ENCODE results near the gene TIGD2.

DNA sequence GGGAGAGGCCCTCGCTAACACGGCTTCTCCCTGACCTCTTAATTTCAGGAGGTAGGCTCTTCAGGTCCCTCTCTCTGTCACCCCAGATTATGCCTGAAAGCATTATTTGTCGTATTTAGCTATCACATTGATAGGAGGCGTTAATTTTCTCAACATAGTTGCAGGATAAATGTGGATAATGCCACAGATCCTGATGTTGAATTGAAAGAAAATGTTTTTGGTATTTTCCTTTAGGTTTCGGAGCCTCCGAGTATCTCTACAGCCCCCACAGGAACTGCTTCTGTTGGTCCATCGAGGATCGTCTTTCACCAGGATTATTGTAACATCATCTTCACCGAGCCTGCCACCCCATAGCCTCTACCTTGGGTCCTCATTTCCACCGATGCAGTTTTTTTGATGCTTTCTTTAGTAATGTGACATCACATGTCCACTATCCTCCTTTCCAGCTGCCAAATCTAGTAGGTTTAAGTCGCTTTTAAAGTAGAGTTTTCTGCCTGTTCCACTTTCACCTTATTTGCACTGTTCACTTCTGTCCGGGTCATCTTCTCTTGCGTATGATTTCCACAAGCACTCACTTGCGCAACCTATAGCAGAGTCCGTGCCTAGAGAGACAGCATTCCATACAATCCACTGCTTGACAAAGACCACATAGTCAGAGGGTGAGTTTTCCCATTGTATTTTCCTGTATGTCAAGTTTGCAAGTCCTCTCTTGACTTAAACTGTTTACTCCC lies 665 bp downstream of the TIGD2 start:
- no peak for TF ChIP-seq POLR2A (IDR thresholded peaks at IDR 0.05)
- TF ChIP-seq, protein P1, sequence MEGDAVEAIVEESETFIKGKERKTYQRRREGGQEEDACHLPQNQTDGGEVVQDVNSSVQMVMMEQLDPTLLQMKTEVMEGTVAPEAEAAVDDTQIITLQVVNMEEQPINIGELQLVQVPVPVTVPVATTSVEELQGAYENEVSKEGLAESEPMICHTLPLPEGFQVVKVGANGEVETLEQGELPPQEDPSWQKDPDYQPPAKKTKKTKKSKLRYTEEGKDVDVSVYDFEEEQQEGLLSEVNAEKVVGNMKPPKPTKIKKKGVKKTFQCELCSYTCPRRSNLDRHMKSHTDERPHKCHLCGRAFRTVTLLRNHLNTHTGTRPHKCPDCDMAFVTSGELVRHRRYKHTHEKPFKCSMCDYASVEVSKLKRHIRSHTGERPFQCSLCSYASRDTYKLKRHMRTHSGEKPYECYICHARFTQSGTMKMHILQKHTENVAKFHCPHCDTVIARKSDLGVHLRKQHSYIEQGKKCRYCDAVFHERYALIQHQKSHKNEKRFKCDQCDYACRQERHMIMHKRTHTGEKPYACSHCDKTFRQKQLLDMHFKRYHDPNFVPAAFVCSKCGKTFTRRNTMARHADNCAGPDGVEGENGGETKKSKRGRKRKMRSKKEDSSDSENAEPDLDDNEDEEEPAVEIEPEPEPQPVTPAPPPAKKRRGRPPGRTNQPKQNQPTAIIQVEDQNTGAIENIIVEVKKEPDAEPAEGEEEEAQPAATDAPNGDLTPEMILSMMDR (IDR thresholded peaks at IDR 0.05), result no peak
- peak in 1 of 2 donors; percentile 32 for TF ChIP-seq EP300 (IDR thresholded peaks at IDR 0.05)
